ENCODE results near the gene CALN1. TPM values are rescaled to one million over a fixed set of nuclear protein-coding genes. Genes with fewer than 3 reads are reported as not detected.

CALN1 gene
- total RNA-seq, 4 donors from 2014 or later, result under 0.01 to 0.33 (median 0.10) TPM; not detected in 1

DNA sequence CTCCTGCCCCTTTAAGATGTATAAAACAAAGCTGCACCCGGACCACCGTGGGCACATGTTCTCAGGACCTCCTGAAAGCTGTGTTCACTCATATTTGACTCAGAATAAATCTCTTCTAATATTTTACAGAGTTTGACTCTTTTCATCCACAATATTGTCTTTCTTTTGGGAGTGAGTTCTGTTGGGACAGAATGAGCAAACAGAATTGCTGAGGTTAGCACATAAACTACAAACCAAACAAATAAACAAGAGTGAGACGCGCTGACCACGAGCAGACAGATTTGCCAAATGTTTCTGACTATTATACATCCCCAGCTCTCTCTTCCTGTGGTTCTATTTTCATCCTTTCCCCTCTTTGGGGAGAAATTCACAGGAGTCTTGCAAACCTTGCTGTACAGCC lies 526.7 kb downstream of the CALN1 start:
- intact Hi-C loops (cut with DNase I), result no loop called here
- WGBS, 2 donors, result 64 to 69% methylated on average over 5 of the region's 5 CpGs
- Histone ChIP-seq H3K27ac (no peak overlapping the region), H3K9me3 (no peaks in the 10 kb centered on the region), H3K27me3 (no peaks in the 10 kb centered on the region), H3K4me3 (replicated peaks in 1 of 3) (no peak overlapping the region), H3K4me1 (no peaks in the 10 kb centered on the region), H3K36me3 (no peaks in the 10 kb centered on the region)
- DNase-seq, result no peak
- TF ChIP-seq POLR2A (IDR thresholded peaks at IDR 0.05), result no peak

DNA sequence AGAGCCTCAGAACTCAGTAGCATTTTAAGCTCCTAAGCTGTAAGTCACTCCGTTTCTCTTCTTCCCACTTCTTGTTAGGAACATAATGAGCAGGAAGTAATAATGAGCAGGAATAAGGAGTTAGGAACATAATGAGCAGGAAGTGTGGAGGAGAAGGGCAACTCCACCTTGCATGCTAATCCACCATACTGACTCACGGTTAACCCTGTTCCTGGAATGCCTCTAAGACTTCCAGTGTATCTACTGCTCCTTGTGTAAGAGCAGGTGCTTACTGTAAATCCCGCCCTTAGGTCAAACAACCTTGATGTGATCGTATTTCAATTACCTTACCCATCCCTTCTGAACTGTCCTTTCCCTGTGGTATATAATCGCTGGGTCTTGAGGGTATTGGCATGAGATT lies 528.7 kb downstream of the CALN1 start:
- Histone ChIP-seq H3K4me3 (replicated peaks in 1 of 3) (no peak overlapping the region), H3K9me3 (no peaks in the 10 kb centered on the region), H3K27me3 (no peaks in the 10 kb centered on the region), H3K36me3 (no peaks in the 10 kb centered on the region), H3K4me1 (no peaks in the 10 kb centered on the region), H3K27ac (no peak overlapping the region)
- 90 to 91% methylated on average over 5 of the region's 5 CpGs for WGBS, 2 donors
- TF ChIP-seq, protein P1, sequence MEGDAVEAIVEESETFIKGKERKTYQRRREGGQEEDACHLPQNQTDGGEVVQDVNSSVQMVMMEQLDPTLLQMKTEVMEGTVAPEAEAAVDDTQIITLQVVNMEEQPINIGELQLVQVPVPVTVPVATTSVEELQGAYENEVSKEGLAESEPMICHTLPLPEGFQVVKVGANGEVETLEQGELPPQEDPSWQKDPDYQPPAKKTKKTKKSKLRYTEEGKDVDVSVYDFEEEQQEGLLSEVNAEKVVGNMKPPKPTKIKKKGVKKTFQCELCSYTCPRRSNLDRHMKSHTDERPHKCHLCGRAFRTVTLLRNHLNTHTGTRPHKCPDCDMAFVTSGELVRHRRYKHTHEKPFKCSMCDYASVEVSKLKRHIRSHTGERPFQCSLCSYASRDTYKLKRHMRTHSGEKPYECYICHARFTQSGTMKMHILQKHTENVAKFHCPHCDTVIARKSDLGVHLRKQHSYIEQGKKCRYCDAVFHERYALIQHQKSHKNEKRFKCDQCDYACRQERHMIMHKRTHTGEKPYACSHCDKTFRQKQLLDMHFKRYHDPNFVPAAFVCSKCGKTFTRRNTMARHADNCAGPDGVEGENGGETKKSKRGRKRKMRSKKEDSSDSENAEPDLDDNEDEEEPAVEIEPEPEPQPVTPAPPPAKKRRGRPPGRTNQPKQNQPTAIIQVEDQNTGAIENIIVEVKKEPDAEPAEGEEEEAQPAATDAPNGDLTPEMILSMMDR (IDR thresholded peaks at IDR 0.05), result no peak
- TF ChIP-seq POLR2A (IDR thresholded peaks at IDR 0.05), result no peak
- DNase-seq, result no peak
- intact Hi-C loops (cut with DNase I), result no loop called here

DNA sequence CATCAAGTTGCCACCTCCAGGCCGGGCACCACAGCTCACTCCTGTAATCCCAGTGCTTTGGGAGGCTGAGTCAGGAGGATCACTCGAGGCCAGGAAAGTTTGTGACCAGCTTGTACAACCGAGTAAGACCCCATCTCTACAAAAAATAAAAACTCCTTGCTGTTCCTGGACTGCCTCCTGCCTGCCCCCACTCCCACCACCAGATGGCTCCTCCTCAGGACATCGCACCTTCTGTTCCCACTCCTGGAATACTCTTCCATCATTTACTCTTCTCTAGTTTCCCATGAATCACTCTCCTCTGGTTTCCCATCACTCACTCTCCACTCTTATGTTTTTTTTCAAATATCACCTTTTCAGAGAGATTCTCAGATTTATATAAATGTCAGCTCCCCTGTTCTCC lies 540.7 kb downstream of the CALN1 start:
- no peaks in the 10 kb centered on the region for H3K27me3 ChIP-seq
- no peaks in the 10 kb centered on the region for H3K9me3 ChIP-seq
- H3K36me3 ChIP-seq, result no peaks in the 10 kb centered on the region
- no peak overlapping the region for H3K4me3 ChIP-seq (replicated peaks in 1 of 3)
- 84 to 87% methylated on average over 4 of the region's 4 CpGs for whole genome bisulfite sequencing, 2 donors
- intact Hi-C loops (cut with DNase I), result no loop called here
- H3K27ac ChIP-seq, result no peak overlapping the region
- DNase-seq, result no peak
- TF ChIP-seq, protein P1 (IDR thresholded peaks at IDR 0.05), result no peak
- no peak for TF ChIP-seq POLR2A (IDR thresholded peaks at IDR 0.05)
- H3K4me1 ChIP-seq, result no peaks in the 10 kb centered on the region

GRCh38 chr7:71870812-71871211 lies 541.3 kb downstream of the CALN1 start:
- intact Hi-C loops (cut with DNase I), result no loop called here
- no peak overlapping the region for H3K27ac ChIP-seq
- H3K4me3 ChIP-seq (replicated peaks in 1 of 3), result no peak overlapping the region
- no peaks in the 10 kb centered on the region for H3K4me1 ChIP-seq
- TF ChIP-seq POLR2A (IDR thresholded peaks at IDR 0.05), result no peak
- TF ChIP-seq, protein P1 (IDR thresholded peaks at IDR 0.05), result no peak
- DNase-seq, result no peak
- H3K36me3 ChIP-seq, result no peaks in the 10 kb centered on the region
- no peaks in the 10 kb centered on the region for H3K27me3 ChIP-seq
- no peaks in the 10 kb centered on the region for H3K9me3 ChIP-seq
- WGBS, 2 donors, result 71 to 81% methylated on average over 2 of the region's 2 CpGs

GRCh38 chr7:71868797-71869196 lies 543.3 kb downstream of the CALN1 start:
- Histone ChIP-seq H3K27ac (no peak overlapping the region), H3K27me3 (no peaks in the 10 kb centered on the region), H3K9me3 (no peaks in the 10 kb centered on the region), H3K4me3 (replicated peaks in 1 of 3) (no peak overlapping the region), H3K4me1 (no peaks in the 10 kb centered on the region), H3K36me3 (no peaks in the 10 kb centered on the region)
- 63 to 84% methylated on average over 1 of the region's 1 CpG for WGBS, 2 donors
- DNase-seq, result no peak
- intact Hi-C loops (cut with DNase I), result no loop called here
- TF ChIP-seq, protein P1 (IDR thresholded peaks at IDR 0.05), result no peak
- no peak for TF ChIP-seq POLR2A (IDR thresholded peaks at IDR 0.05)

- H3K27me3 ChIP-seq, result no peaks in the 10 kb centered on the region
- no peaks in the 10 kb centered on the region for H3K36me3 ChIP-seq
- TF ChIP-seq, protein P1 (IDR thresholded peaks at IDR 0.05), result no peak
- no peak for TF ChIP-seq POLR2A (IDR thresholded peaks at IDR 0.05)
- no peak overlapping the region for H3K4me3 ChIP-seq (replicated peaks in 1 of 3)
- no peak overlapping the region for H3K27ac ChIP-seq
- intact Hi-C loops (cut with DNase I), result no loop called here
- 75 to 86% methylated on average over 8 of the region's 8 CpGs for WGBS, 2 donors
- DNase-seq, result no peak
- no peaks in the 10 kb centered on the region for H3K4me1 ChIP-seq
- no peaks in the 10 kb centered on the region for H3K9me3 ChIP-seq
Measured at GRCh38 chr7:71867626-71868025, 544.5 kb downstream of the CALN1 start.
